Left renal pelvis (tissue), 4 donors: ENCODE results near the gene NOX5. TPM values are rescaled to one million over a fixed set of nuclear protein-coding genes. Genes with fewer than 3 reads are reported as not detected.

ENCODE experiments used
- DNase-seq, 4 donors: peaks; one replicate each; pipeline ENCODE4 v3.0.0-alpha.2; 2013; ENCODE audit warnings: low read depth in 4 of 4, low spot score in 3 of 4
- polyA plus RNA-seq, 4 donors: library from polyadenylated mRNA; unstranded; fragments of 120-200 nt; gene quantifications; one replicate each; pipeline ENCODE4 v1.2.1, GENCODE V29; 2013; ENCODE audit not compliant: insufficient read length in 4 of 4

The NOX5 gene
- polyA plus RNA-seq, 4 donors: 0.54 to 1.3 (median 0.62) TPM

DNA sequence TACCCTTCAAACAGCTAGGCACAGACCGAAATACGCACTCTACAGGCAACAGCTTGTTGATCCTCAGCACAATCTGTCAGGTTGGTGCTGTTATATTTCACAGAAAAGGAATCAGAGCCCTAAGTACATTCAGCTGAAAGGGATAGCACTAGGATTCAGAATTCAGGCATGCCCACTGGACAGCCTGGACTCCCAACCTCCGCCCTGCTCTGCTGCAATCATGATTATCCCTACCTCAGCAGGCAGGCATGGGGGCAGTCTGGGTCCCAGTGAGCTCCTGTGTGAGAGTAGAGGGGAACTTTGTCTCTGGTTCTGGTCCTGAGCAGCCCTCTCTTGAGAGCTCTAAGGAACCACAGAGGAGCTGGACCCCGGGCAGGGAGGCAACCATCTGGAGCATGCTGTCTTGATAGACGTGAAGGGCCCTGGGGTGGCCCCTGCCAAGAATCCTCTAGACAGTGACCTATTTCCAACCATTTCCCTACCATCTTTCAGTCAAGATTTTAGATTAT lies 23.4 kb upstream of the NOX5 start:
- DNase-seq: no peak

DNA sequence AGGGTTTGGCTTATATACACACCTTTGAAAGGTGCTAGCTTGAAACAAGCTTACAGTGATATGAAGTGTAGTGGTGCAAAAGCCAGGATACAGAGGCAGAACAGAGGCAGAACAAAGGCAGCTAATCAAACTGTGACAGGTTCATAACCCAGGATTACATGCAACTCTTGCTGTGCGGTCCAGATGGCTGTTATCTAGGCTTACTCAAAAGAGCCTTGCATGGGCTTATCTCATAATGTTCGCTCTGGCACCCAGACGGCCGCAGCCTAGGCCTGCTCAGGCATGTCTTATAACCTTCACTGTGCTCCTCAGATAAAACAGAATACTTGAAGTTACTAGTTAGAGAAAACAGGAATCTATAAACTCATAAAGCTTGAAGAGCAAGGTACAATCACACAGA lies 22.8 kb upstream of the NOX5 start:
- DNase-seq: no peak

DNA sequence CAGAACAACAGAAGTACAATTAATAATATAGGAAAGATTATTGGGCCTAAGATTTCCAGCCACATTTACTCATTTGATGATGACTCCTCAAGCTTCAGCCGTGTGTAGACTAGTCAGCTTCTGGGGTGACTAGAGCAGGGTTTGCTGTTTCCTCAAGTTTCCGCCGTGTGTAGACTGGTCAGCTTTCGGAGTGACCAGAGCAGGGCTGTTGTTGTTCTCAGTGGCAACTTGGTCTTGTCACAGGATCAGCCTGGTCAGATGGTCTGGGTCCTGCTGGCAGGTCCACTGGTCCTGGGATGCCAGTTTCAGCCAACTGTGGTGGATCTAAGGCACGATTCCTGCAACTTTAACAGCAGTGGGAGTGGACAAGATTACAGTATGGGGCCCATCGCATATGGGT lies 21.8 kb upstream of the NOX5 start:
- no peak for DNase-seq

DNA sequence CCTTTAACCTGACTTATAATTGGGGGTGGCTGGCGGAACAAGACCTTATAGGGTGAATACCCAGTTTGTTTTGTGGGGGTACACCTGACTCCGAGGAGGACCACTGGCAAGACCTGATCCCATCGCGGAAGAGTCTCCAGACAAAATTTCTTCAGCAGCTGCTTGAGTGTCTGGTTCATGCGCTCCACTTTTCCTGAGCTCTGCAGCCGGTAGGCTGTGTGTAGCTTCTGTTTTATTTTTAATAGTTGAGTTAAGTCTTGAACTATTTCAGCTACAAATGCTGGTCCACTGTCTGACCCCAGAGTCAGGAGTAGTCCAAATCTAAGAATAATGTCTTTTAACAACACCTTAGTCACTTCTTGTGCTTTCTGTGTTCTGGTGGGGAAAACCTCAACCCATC lies 21.2 kb upstream of the NOX5 start:
- no peak for DNase-seq

DNA sequence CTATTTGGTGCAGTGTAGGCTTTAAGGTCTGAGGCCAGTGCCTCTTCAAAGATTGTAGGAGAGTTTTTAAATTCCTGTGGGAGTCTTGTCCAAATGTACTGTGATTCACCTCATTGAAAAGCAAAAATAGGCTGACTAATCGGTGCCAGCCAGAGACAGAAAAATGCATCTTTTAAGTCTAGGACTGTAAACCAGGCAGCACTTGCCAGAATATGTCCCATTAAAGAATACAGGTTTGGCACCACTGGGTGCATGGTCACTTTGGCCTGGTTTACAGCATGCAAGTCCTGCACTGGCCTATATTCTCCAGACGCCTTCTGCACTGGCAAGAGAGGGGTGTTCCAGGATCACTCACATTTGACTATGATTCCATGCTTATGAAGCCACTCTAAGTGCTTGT lies 20.3 kb upstream of the NOX5 start:
- no peak for DNase-seq

DNA sequence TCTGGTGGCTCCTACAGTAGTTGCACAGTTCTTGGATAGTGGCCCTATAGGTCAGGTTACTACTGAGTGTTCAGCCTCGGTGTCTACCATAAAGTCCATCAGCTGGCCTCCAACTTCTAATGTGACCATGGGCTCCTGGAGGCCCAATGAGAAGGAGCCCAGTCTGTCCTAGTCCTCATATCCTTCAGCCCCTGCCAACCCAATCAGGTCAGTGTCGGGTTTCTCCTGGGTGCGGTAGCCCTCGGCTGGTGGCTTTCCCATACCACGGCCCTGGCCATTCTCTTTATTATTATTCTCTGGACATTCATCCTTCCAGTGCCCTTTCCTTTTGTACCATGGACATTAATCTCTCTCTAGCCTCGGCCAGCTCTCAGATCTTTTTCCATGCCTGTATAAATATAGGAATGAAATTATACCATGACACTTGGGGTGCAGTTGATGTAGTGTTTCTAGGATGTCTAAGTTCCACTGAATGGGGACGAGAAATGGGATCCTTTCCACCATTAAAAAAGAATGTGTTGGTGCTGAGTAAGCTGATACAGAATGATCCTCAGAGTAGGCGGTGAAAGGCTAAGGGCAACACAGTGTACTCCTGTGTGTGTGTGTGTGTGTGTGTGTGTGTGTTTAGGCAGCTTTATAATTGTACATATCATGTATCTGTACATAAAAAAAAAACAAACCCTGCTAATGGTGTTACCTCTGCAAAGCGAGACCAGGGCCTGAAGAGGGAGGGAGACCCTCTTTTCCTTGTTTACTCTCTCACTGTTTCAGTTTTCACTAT lies 19.3 kb upstream of the NOX5 start:
- DNase-seq: no peak

DNA sequence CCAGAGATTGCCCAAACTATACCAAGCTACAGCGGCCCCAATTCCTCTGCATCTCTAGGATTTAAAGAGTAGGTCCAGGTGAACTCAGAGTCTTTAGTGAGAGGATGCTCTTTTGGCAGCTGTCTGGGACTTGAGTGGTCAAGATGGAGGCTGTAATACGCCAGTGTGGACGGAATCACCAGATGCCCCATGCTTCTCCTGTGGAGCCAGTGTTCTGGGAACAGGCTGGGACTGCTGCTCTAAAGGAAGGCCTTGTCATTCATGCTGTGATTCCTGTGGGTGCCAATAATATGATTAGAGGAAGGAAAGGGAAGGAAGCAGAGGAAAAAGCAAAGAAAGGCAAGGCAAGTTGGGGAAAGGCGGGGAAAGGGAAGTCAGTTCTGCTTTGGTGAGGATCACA lies 17.4 kb upstream of the NOX5 start:
- no peak for DNase-seq

DNA sequence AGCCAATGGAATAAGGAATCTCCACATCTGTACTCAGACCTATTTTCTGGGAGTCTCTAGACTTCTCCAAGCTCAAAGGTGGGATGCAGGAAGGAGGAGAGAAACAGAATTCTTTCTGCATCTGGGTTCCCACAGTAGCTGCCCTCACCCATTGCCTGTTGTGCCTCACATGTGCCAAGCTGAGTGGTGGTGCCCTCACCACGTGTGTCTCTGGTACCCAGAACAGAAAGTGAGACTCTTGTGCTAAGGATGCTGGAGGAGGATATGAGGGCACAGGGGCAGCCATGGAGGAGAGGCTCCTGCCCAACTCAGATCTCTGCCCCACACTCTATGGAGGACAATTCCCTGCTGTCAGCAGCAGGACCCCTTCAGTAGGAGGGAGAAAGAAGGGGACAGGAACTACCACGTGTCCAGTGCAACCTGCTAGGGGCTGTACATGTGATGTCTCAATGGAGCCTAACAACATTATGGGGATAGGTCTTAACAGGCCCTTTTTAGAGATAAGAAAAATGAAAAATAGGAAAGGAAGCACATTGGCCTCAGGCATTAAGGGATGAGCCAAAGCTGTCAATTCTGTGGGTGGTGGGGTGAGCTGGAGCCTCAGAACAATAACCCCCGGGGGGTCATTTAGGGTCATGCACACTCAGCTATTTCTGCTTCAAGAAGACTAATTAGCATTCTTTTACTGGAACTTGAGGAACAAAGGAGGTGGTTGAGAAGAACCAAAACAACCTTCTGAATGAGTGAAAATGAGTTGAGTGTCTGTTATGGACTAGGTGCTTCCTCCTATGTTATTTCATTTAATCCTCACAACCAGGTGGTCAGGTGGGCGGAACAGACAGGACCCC lies 16.3 kb upstream of the NOX5 start:
- no peak for DNase-seq

DNA sequence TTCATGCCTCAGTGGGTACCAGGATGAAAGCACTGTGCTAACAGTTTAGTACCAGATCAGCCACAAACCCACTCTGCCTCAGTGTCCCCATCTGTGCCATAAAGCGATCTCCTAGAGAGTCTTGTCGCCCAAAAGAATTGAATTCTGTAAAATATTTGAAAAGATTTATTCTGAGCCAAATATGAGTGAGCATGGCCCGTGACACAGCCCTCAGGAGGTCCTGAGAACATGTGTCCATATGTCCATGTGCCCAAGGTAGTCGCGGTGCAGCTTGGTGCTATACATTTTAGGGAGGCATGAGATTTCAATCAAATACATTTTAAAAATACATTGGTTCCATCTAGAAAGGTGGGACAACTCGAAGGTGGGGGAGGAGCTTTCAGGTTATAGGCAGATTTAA lies 15.4 kb upstream of the NOX5 start:
- no peak for DNase-seq

DNA sequence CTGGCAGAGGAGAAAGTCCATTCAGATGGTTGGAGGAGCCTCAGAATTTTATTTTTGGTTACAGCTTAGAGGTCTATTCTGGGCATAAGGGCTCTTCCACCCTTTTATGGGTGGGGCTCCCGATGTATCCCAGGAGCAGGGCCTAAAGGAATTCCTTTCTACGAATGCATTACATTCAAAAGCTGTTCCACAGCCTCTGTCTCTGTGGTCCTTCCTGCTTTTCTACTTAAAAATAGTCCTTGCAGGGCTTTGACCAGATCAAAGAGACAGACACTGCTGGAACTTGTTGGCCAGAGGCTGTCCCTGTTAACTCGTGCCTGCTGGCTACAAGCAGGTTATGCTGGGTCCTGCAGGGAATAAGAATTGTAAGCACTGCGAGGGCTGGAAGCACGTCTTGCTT lies 14.4 kb upstream of the NOX5 start:
- DNase-seq: no peak

DNA sequence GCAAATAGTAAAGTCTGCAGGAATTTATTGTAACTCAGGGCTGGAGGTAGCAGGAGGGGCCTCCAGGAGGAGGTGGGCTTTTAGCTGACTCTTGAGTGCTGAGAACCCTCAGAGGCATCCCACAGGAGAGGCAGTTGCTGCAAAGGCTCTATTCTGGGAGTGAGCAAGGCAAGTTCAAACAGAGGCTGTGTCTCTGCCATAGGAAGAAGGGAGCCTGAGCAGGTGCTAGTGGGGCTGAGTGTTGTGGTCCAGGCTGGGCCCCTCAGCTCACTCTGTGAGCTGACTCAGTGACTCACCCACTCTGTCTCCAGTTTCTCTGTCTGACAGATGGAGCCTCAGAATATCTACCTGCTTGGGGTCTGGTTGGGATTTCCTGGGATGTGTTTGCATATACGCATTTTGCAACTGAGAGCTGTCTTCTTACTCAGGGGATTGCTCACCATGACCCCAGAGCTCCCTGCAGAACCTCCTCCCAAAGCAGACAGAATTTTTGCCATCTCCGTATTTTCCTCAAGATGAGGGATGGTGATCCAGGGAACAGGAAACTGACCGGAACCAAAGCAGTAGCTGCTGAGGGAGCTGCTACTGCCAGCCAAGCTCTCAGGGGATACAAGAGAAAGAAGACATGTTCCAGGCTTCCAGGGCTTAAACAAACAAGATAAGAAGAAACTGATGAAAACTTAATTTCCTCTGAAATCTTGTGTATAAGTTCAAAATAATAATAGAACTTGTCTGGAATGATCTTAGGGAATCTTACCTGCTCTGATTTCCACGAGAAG lies 13.6 kb upstream of the NOX5 start:
- no peak for DNase-seq

DNA sequence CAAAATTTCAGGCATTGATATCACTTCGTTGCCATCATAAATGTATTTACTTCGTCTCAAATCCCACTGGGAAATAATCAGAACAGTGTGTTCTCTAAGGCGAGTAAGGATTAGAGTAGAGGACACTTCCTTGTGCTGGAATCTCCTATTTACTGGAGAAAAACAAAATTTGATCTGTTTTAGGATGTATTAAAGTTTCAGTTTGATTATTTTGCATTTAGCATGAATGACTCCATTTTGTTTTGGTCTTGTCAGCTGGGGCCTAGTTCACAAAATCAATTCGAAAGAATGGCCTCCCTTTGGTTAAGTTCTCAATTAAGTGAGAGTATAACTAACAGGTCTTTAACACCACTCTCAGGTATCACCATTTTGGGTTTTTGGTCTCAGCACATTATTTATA lies 11.7 kb upstream of the NOX5 start:
- no peak for DNase-seq

DNA sequence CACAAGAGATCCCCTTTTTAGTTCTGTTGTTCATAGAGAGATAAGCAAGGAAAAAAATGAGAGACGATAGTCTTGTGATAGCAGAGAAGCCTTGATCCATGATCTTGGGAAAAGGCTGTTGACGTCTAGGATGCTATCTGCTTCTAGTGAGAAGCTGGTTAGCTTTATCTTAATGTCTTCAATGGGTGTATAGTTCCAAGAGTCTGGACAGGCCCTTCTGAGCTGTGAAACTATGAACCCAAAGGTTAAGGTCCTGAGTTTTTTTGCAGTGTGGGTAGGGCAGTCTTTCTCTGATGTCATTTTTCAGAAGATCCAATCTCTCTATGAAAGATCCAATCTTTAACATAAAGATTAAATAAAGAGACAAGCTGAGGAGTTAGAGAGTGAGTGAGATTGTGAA lies 10.5 kb upstream of the NOX5 start:
- DNase-seq: no peak

DNA sequence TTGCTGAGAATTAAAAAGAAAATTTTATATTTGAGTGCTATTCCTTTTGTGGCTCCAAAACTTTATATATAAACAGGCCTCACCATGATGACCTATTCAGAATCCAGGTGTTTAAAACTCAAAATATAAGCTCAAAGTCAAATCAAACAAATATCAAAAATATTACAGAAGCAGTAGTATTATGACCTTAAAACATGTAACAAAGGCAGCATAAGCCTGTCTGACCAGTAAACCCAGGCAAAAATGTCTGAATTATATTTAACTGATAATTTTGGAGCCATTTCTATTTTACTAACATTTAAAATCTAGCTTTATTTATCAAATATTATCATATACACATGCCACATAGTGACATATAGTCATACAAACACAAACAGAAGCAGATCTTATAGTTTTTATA lies 6.4 kb upstream of the NOX5 start:
- no peak for DNase-seq

DNA sequence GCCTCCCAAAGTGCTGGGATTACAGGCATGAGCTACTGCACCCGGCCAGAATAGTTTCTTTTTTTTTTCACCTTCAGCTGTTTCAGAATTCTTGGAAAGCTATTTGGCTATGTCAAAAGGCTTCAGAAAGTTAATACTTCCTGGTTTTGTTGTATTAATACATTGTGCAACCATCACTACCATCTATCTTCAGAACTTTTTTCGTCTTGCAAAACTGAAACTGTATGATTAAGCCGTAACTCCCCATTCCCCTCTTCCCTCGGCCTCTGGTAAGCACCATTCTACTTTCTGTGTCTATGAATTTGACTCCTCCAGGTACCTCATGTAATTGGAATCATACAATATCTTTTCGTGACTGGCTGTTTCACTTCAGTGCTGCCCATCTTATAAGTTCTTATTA lies 5.2 kb upstream of the NOX5 start:
- DNase-seq: no peak

DNA sequence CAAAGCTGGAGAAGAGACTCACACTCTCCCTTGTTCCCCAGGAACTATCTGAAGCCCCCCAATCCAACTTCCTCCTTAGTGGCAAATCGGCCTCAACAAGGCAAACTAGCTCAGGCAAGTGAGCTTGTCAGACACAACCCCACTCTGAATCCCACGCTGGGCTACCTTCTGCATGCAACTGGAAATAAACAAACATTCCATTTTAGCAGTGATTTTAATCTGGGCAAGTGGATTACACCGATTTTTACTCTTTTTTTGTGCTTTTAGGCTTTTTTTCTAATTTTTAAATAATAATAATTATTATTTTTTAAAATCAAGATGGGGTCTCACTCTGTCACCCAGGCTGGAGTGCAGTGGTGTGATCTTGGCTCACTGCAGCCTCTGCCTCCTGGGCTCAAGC lies 2.9 kb upstream of the NOX5 start:
- no peak for DNase-seq

DNA sequence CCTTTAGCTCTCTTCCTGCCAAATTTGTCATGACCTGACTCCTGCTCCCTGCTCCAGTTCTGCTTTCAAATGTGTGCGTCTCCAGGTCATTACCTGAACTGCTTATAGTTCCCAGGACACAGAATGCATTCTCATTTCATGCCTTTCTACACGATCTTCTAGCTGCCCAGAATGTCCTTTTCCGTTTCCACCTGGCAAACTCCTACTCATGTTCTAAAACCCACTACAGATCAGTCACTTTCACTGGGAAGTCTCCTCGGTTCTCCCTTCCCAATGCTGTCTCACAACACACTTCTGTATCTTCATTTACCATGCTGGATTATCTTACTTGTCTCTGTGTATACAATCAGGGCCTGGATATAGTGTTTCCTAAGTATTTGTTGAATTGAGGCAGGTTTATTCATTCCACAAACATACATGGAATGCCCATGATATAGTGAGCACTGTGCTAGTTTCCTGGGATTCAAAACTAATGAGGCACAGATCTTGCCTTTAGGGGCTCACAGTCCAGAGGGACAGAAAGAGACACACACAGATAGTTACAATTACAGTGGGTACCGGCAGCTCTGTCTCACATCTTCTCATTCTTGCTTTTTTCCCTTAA lies 1.6 kb upstream of the NOX5 start:
- DNase-seq: no peak

DNA sequence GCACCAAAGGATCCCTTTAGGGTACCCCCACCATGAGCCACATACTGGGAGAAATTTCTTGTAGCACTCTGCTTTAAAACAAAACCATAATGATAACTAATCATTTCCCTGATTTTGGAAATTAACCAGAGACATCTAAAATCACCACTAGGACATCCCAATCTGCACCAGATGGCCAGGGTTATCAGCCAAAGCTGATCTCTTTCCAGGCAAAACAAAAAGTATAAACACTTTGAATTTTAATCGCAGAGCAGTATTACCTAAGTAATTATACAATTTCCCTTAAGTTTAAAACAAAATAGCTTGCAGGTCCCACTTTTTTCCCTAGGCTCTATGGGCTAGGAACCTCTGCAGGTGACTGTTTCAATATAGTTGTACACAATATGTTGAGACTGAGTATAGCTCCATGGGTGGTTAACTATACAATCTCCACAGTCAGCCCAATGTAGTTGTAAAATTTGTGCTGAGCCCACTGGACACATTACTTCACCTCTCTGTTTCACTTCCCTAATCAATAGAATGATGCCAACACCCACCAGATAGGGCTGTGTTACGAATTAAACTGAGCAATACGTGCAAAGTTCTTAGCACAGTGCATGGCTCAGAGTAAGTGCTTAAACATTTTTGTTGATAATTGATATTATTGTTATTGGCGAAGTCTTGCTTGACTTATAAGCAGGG lies 629 bp upstream of the NOX5 start:
- no peak for DNase-seq

DNA sequence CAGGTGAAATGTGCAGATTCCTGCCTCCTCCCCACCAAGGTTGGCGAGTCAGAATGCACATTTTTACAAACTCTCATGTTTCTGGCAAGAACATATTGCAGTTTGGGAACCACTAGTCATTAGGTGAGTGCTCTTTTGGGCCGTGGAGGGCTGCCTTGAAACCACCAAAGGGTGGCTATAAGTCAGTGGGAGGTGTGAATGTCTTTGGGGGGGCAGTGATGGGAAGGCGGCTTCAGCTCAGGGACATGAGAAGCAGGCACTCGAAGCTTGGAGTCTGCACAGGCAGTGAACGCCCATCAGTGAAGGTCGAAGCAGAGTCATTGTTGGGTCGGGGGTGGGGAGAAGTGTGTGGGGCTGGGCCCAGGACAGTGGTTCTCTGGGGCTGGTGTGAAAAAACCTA lies 1.1 kb downstream of the NOX5 start:
- no peak for DNase-seq

DNA sequence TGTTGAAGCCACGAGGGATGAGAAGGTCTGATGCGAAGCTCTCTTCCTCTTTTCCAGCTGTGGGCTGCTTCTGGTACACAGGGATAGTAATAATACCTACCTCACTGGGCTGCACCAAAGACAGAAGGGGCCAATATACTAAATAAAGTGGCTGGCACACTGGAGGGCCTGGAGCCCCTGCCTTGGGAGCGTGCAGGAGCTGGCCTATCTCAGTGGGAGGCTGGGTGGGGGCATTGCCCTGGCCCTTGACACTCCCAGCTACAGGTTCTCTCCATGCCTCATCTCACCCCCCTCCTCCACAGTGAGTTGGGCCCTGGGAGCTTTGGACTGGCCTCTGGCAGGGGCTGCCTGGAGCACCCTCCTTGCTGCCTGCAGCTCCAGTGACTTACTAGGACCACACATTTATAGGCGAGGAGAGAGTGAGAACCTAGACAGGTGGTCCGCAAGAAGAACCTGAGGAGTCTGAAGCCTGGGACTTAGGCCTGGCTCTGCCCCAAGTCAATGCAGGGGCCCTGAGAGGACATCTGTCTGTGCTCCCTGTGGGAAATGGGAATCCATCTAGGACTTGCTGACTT lies 1.6 kb downstream of the NOX5 start:
- no peak for DNase-seq
